ENCODE results near the gene C1QTNF12.
"Not testable (repeated sequence)": the region's sequence is repeated elsewhere in the genome, so short reads cannot be mapped to it uniquely, and the experiment has no call there.

The C1QTNF12 gene

GRCh38 chr1:1197551-1198422 is 48.7 kb downstream of the C1QTNF12 start:
- CTCF ChIA-PET, result no interaction called here
- POLR2A ChIA-PET, result no interaction called here
- TF ChIP-seq CTBP1 (IDR thresholded peaks at IDR 0.05; ENCODE audit: borderline replicate concordance), result no peak
- no peak for TF ChIP-seq ARNT (IDR thresholded peaks at IDR 0.05)
- no peak for TF ChIP-seq TARDBP (IDR thresholded peaks at IDR 0.05)
- no peak for TF ChIP-seq ELF4 (IDR thresholded peaks at IDR 0.05)
- TF ChIP-seq SUZ12 (IDR thresholded peaks at IDR 0.05), result no peak
- TF ChIP-seq FOXK2 (IDR thresholded peaks at IDR 0.05), result no peak
- no peak for TF ChIP-seq ZNF384 (IDR thresholded peaks at IDR 0.05)
- no peak for TF ChIP-seq NFRKB (IDR thresholded peaks at IDR 0.05)
- no peak for TF ChIP-seq HDGF (IDR thresholded peaks at IDR 0.05; ENCODE audit: borderline replicate concordance)
- TF ChIP-seq FOXA1 (IDR thresholded peaks at IDR 0.05), result no peak
- TF ChIP-seq BHLHE40 (IDR thresholded peaks at IDR 0.05; ENCODE audit: borderline replicate concordance), result no peak
- no peak for TF ChIP-seq SP1 (IDR thresholded peaks at IDR 0.05)
- no peak for TF ChIP-seq FOXM1 (IDR thresholded peaks at IDR 0.05; ENCODE audit: borderline replicate concordance)
- no peak for TF ChIP-seq L3MBTL2 (conservative IDR thresholded peaks at IDR 0.05)
- no peak for TF ChIP-seq LEF1 (IDR thresholded peaks at IDR 0.05; ENCODE audit: borderline replicate concordance)
- DNase-seq (ENCODE audit: extremely low spot score), result no peak

GRCh38 chr1:1197188-1197500 is 49.4 kb downstream of the C1QTNF12 start:
- TF ChIP-seq TARDBP (IDR thresholded peaks at IDR 0.05), result no peak
- TF ChIP-seq BHLHE40 (IDR thresholded peaks at IDR 0.05; ENCODE audit: borderline replicate concordance), result no peak
- TF ChIP-seq SP1 (IDR thresholded peaks at IDR 0.05), result no peak
- TF ChIP-seq CTBP1 (IDR thresholded peaks at IDR 0.05; ENCODE audit: borderline replicate concordance), result no peak
- TF ChIP-seq L3MBTL2 (conservative IDR thresholded peaks at IDR 0.05), result no peak
- CTCF ChIA-PET, result no interaction called here
- DNase-seq (ENCODE audit: extremely low spot score), result no peak
- POLR2A ChIA-PET, result no interaction called here

GRCh38 chr1:1196431-1197187 is 49.9 kb downstream of the C1QTNF12 start:
- POLR2A ChIA-PET, result no interaction called here
- no peak for DNase-seq (ENCODE audit: extremely low spot score)
- no peak for TF ChIP-seq HDGF (IDR thresholded peaks at IDR 0.05; ENCODE audit: borderline replicate concordance)
- no peak for TF ChIP-seq L3MBTL2 (conservative IDR thresholded peaks at IDR 0.05)
- TF ChIP-seq TARDBP (IDR thresholded peaks at IDR 0.05), result no peak
- no peak for TF ChIP-seq ARNT (IDR thresholded peaks at IDR 0.05)
- no peak for TF ChIP-seq ZNF384 (IDR thresholded peaks at IDR 0.05)
- no peak for TF ChIP-seq LEF1 (IDR thresholded peaks at IDR 0.05; ENCODE audit: borderline replicate concordance)
- TF ChIP-seq NFRKB (IDR thresholded peaks at IDR 0.05), result no peak
- no peak for TF ChIP-seq PKNOX1 (IDR thresholded peaks at IDR 0.05)
- CTCF ChIA-PET, result no interaction called here

- POLR2A ChIA-PET; CTCF ChIA-PET; DNase-seq (ENCODE audit: extremely low spot score): not testable (repeated sequence)
These were observed 50.8 kb downstream of the C1QTNF12 start for GRCh38 chr1:1195726-1196125.

- TF ChIP-seq ELF4 (IDR thresholded peaks at IDR 0.05) (no peak), BHLHE40 (IDR thresholded peaks at IDR 0.05; ENCODE audit: borderline replicate concordance) (no peak), CTBP1 (IDR thresholded peaks at IDR 0.05; ENCODE audit: borderline replicate concordance) (no peak), HDGF (IDR thresholded peaks at IDR 0.05; ENCODE audit: borderline replicate concordance) (no peak), ARNT (IDR thresholded peaks at IDR 0.05) (no peak), SP1 (IDR thresholded peaks at IDR 0.05) (no peak), L3MBTL2 (conservative IDR thresholded peaks at IDR 0.05) (no peak), SUZ12 (IDR thresholded peaks at IDR 0.05) (no peak), FOXM1 (IDR thresholded peaks at IDR 0.05; ENCODE audit: borderline replicate concordance) (no peak), TARDBP (IDR thresholded peaks at IDR 0.05) (no peak)
- ChIA-PET POLR2A (no interaction called here), CTCF (no interaction called here)
- DNase-seq (ENCODE audit: extremely low spot score), result no peak
These were observed 51.8 kb downstream of the C1QTNF12 start for GRCh38 chr1:1194723-1195122.

Data from HEK293T (cell line).